Left cardiac atrium (tissue), 4 donors: Measurements from ENCODE around the gene FRMD3. TPM values are rescaled to one million over a fixed set of nuclear protein-coding genes. Genes with fewer than 3 reads are reported as not detected.
"Not testable (repeated sequence)": the region's sequence is repeated elsewhere in the genome, so short reads cannot be mapped to it uniquely, and the experiment has no call there.

ENCODE experiments used
- ATAC-seq, 2 donors: fragments of 200-7000 bp; cut with Tn5 transposase; one replicate each; pipeline ENCODE4 v1.9.1; 2020; ENCODE audit warnings: mild to moderate bottlenecking in 2 of 2, moderate library complexity in 2 of 2
- DNase-seq: peaks from one replicate; pipeline ENCODE4 v3.0.0-alpha.2; 2020
- intact Hi-C, 2 donors: fragments of 100-400 bp; cut with DNase I; formaldehyde crosslinking; loops; one replicate each; pipeline versions ENCODE4 v1.14.1 to v1.15.1; 2022 to 2023
- total RNA-seq, 2 donors: library from RNA; stranded (reverse); fragmentation: NEBNext Ultra II Directional; extraction: Animal tissue kit (Norgen Biotek cat#: 25700); gene quantifications; one replicate each; pipeline ENCODE4 v1.2.1, GENCODE V29; 2021
- donor health status: DM: no; HTN: yes; CAD: no.
- donor health status: DM: no; HTN: yes; CAD: no; lungs with severe emphysema.
- donor health status: DM: yes; HTN: yes; CAD: no.
- donor health status: Dilated cardiomyopathy.

The FRMD3 gene
- total RNA-seq, 2 donors from 2014 or later, result 40.0 to 63.6 TPM

- DNase-seq, result no peak
Observed at GRCh38 chr9:83362341-83362995, 175.7 kb downstream of the FRMD3 start.

GRCh38 chr9:83359039-83359438 lies 179.2 kb downstream of the FRMD3 start:
- no peak for DNase-seq
- no peak for ATAC-seq
- intact Hi-C loops, result no loop called here

More at GRCh38 chr9:83362341-83362995, 175.7 kb downstream of the FRMD3 start:
- no peak for ATAC-seq
- intact Hi-C loops, result no loop called here

- ATAC-seq, DNase-seq, intact Hi-C loops: not testable (repeated sequence)
Observed at GRCh38 chr9:83358493-83358892, 179.7 kb downstream of the FRMD3 start.

GRCh38 chr9:83355729-83356151 lies 182.5 kb downstream of the FRMD3 start:
- intact Hi-C loops, result no loop called here
- DNase-seq (peak; percentile 52), ATAC-seq (peak; percentile 83 to 88)

GRCh38 chr9:83355024-83355444 lies 183.2 kb downstream of the FRMD3 start:
- peak; percentile 70 to 84 for ATAC-seq
- intact Hi-C loops, result no loop called here
- peak; percentile 37 for DNase-seq

GRCh38 chr9:83349031-83349430 lies 189.2 kb downstream of the FRMD3 start:
- DNase-seq, result no peak
- intact Hi-C loops, result no loop called here
- ATAC-seq, result no peak

GRCh38 chr9:83346655-83347420 lies 191.4 kb downstream of the FRMD3 start:
- ATAC-seq, result no peak
- intact Hi-C loops, result no loop called here
- DNase-seq, result no peak

- ATAC-seq (no peak), DNase-seq (no peak)
- intact Hi-C loops, result no loop called here
Observed at GRCh38 chr9:83343366-83343999, 194.7 kb downstream of the FRMD3 start.

GRCh38 chr9:83342731-83343130 lies 195.5 kb downstream of the FRMD3 start:
- ATAC-seq (no peak), DNase-seq (no peak)
- intact Hi-C loops, result no loop called here

- DNase-seq (no peak), ATAC-seq (no peak)
- intact Hi-C loops, result no loop called here
Observed at GRCh38 chr9:83342006-83342405, 196.2 kb downstream of the FRMD3 start.

- ATAC-seq, result no peak
- DNase-seq, result no peak
- intact Hi-C loops, result no loop called here
Observed at GRCh38 chr9:83340451-83340850, 197.8 kb downstream of the FRMD3 start.

GRCh38 chr9:83339435-83339834 lies 198.8 kb downstream of the FRMD3 start:
- ATAC-seq, result peak in 1 of 2 donors; percentile 51
- intact Hi-C loops, result loop anchor here in 1 of 2 donors (10.0 kb wide), 2 partner anchors 195 to 255 kb away; partner anchors contain the start of gene FRMD3
- no peak for DNase-seq

GRCh38 chr9:83336706-83337105 lies 201.5 kb downstream of the FRMD3 start:
- intact Hi-C loops, result loop anchor here in 1 of 2 donors (10.0 kb wide), 2 partner anchors 198 to 258 kb away; partner anchors contain the start of gene FRMD3

GRCh38 chr9:83334320-83334719 lies 203.9 kb downstream of the FRMD3 start:
- intact Hi-C loops, result loop anchor here (5.0 to 10.0 kb wide), 3 partner anchors 117 to 260 kb away; partner anchors contain the start of gene FRMD3 (in 1 of the 2)
- peak; percentile 94 to 95 for ATAC-seq
- DNase-seq, result peak; percentile 84

More at GRCh38 chr9:83336706-83337105, 201.5 kb downstream of the FRMD3 start:
- ATAC-seq, result no peak
- DNase-seq, result no peak

- ATAC-seq (no peak), DNase-seq (no peak)
- intact Hi-C loops, result loop anchor here (5.0 to 10.0 kb wide), 3 partner anchors 113 to 264 kb away; partner anchors contain the start of gene FRMD3 (in 1 of the 2)
Observed at GRCh38 chr9:83330207-83331196, 207.7 kb downstream of the FRMD3 start.

- ATAC-seq, result peak; percentile 68 to 73
- intact Hi-C loops, result no loop called here
- no peak for DNase-seq
Observed at GRCh38 chr9:83327750-83328622, 210.2 kb downstream of the FRMD3 start.

GRCh38 chr9:83327323-83327722 lies 210.9 kb downstream of the FRMD3 start:
- ATAC-seq (peak; percentile 72 to 78), DNase-seq (no peak)
- intact Hi-C loops, result no loop called here
